HEK293 (cell line): ENCODE results near the gene FAM237B.

Experiments
- CTCF ChIP-seq: fragments of 450-650 bp; formaldehyde crosslinking; IDR thresholded peaks from 2 replicates; pipeline ENCODE4 v1.5.1; 2016; ENCODE audit warnings: missing biosample characterization, missing genetic modification characterization
- HOXA7 ChIP-seq: sonication (generic); formaldehyde crosslinking; IDR thresholded peaks from 2 replicates; pipeline ENCODE4 v1.8.1; 2022; ENCODE audit warnings: missing genetic modification reagents, borderline replicate concordance
- IKZF3 ChIP-seq: fragments of 450-650 bp; IDR thresholded peaks from 2 replicates; pipeline ENCODE4 v1.5.0; 2018; ENCODE audit warnings: missing biosample characterization, mild to moderate bottlenecking, missing genetic modification characterization, moderate library complexity
- MEIS1 ChIP-seq: sonication (generic); formaldehyde crosslinking; IDR thresholded peaks from 2 replicates; pipeline ENCODE4 v1.8.1; 2022; ENCODE audit warnings: missing genetic modification reagents, mild to moderate bottlenecking, borderline replicate concordance
- PRDM1 ChIP-seq: fragments of 450-650 bp; formaldehyde crosslinking; IDR thresholded peaks from 2 replicates; pipeline ENCODE4; 2016; ENCODE audit warnings: missing biosample characterization, missing genetic modification characterization
- RBAK ChIP-seq: fragments of 450-650 bp; formaldehyde crosslinking; IDR thresholded peaks from 2 replicates; pipeline ENCODE4 v1.5.1; 2016; ENCODE audit warnings: missing biosample characterization, missing genetic modification characterization
- ZBTB6 ChIP-seq: fragments of 450-650 bp; formaldehyde crosslinking; IDR thresholded peaks from 2 replicates; pipeline ENCODE4 v1.5.1; 2017; ENCODE audit warnings: missing biosample characterization, missing genetic modification characterization
- ZBTB7A ChIP-seq: fragments of 450-650 bp; formaldehyde crosslinking; IDR thresholded peaks from 2 replicates; pipeline ENCODE4 v1.5.1; 2016; ENCODE audit warnings: low read depth, missing biosample characterization, missing genetic modification characterization
- ZFP37 ChIP-seq: fragments of 450-650 bp; formaldehyde crosslinking; IDR thresholded peaks from 2 replicates; pipeline ENCODE4 v1.5.1; 2016; ENCODE audit warnings: missing biosample characterization, missing genetic modification characterization
- ZNF292 ChIP-seq: fragments of 450-650 bp; formaldehyde crosslinking; IDR thresholded peaks from 2 replicates; pipeline ENCODE4 v1.5.1; 2016; ENCODE audit warnings: low read depth, missing biosample characterization, missing genetic modification characterization, borderline replicate concordance
- ZNF366 ChIP-seq: fragments of 450-650 bp; formaldehyde crosslinking; conservative IDR thresholded peaks from 2 replicates; pipeline ENCODE4 v1.5.1; 2016; ENCODE audit warnings: missing biosample characterization, missing genetic modification characterization
- ZNF423 ChIP-seq: fragments of 450-650 bp; formaldehyde crosslinking; IDR thresholded peaks from 2 replicates; pipeline ENCODE4 v1.5.1; 2016; ENCODE audit warnings: missing biosample characterization, missing genetic modification characterization
- ZNF639 ChIP-seq: fragments of 450-650 bp; formaldehyde crosslinking; IDR thresholded peaks from 2 replicates; pipeline ENCODE4 v1.5.1; 2016; ENCODE audit warnings: missing biosample characterization, missing genetic modification characterization

- no peak for TF ChIP-seq ZNF292 (tag by site-specific recombination)
- no peak for TF ChIP-seq RBAK
- TF ChIP-seq CTCF: no peak
- TF ChIP-seq IKZF3 (tag by site-specific recombination): no peak
- no peak for TF ChIP-seq ZNF366 (tag by site-specific recombination)
- no peak for TF ChIP-seq ZBTB6
- no peak for TF ChIP-seq ZFP37 (tag by site-specific recombination)
- TF ChIP-seq ZNF639: no peak
- TF ChIP-seq MEIS1 (CRISPR knock-in tag): no peak
- no peak for TF ChIP-seq ZNF423 (tag by site-specific recombination)
- TF ChIP-seq ZBTB7A: no peak
- no peak for TF ChIP-seq HOXA7 (CRISPR knock-in tag)
- no peak for TF ChIP-seq PRDM1 (tag by site-specific recombination)
Observed at GRCh38 chr7:90267263-90267858, 53.7 kb downstream of the FAM237B start.
